NCI-H2196 (cell line): Measurements from ENCODE around the gene MUC12.
"Not testable (repeated sequence)": the region's sequence is repeated elsewhere in the genome, so short reads cannot be mapped to it uniquely, and the experiment has no call there.

Experiments used
- DNase-seq: peaks from one replicate; lab custom pipeline; 2025; ENCODE audit not compliant: unreplicated experiment; lab: John Stamatoyannopoulos, UW

The MUC12 gene

GRCh38 chr7:100959894-100960293 is 9.5 kb upstream of the MUC12 start:
- DNase-seq, result no peak

- no peak for DNase-seq
These were observed 6.8 kb upstream of the MUC12 start for GRCh38 chr7:100962537-100962936.

GRCh38 chr7:100963386-100963785 is 6.0 kb upstream of the MUC12 start:
- DNase-seq, result no peak

GRCh38 chr7:100963874-100964273 is 5.5 kb upstream of the MUC12 start:
- no peak for DNase-seq

- DNase-seq, result no peak
These were observed 4.7 kb upstream of the MUC12 start for GRCh38 chr7:100964630-100965029.

GRCh38 chr7:100965045-100965722 is 4.2 kb upstream of the MUC12 start:
- DNase-seq, result no peak

GRCh38 chr7:100965723-100966541 is 3.4 kb upstream of the MUC12 start:
- no peak for DNase-seq

GRCh38 chr7:100966542-100967291 is 2.6 kb upstream of the MUC12 start:
- DNase-seq, result no peak

- DNase-seq, result no peak
These were observed 2.0 kb upstream of the MUC12 start for GRCh38 chr7:100967292-100967863.

- no peak for DNase-seq
These were observed 1.3 kb upstream of the MUC12 start for GRCh38 chr7:100968031-100968430.

GRCh38 chr7:100968650-100969049 is 715 bp upstream of the MUC12 start:
- no peak for DNase-seq

GRCh38 chr7:100971111-100972001 is 2.0 kb downstream of the MUC12 start:
- DNase-seq, result no peak

- no peak for DNase-seq
These were observed 2.6 kb downstream of the MUC12 start for GRCh38 chr7:100972002-100972347.

GRCh38 chr7:100974021-100974420 is 4.7 kb downstream of the MUC12 start:
- no peak for DNase-seq

GRCh38 chr7:100975371-100975821 is 6.0 kb downstream of the MUC12 start:
- DNase-seq, result no peak

GRCh38 chr7:100978300-100978699 is 8.9 kb downstream of the MUC12 start:
- DNase-seq, result no peak

- DNase-seq, result no peak
These were observed 14.3 kb downstream of the MUC12 start for GRCh38 chr7:100983451-100984187.

GRCh38 chr7:100984241-100984918 is 15.0 kb downstream of the MUC12 start:
- not testable (repeated sequence) for DNase-seq
